Uterus (tissue), 4 donors: ENCODE results near the gene MYO9B. TPM values are rescaled to one million over a fixed set of nuclear protein-coding genes. Genes with fewer than 3 reads are reported as not detected.

Experiments
- DNase-seq, 2 donors: peaks; one replicate each; pipeline ENCODE4 v3.0.0-alpha.2; 2019 to 2020
- H3K27ac ChIP-seq, 2 donors: fragments of 200-600 bp; sonication (generic); 1 replicate in 1 of 2; 2 replicates in 1 of 2; pipeline ENCODE4 v1.5.1; 2016 to 2018
- H3K27me3 ChIP-seq, 2 donors: fragments of 200-600 bp; sonication (generic); one replicate each; pipeline ENCODE4 v1.5.1; 2018 to 2019; ENCODE audit warnings: control low read depth in 1 of 2
- H3K36me3 ChIP-seq, 2 donors: fragments of 200-600 bp; sonication (generic); one replicate each; pipeline ENCODE4 v1.5.1; 2019; ENCODE audit warnings: control low read depth in 1 of 2
- H3K4me1 ChIP-seq, 2 donors: fragments of 200-600 bp; sonication (generic); one replicate each; pipeline ENCODE4 v1.5.1; 2018 to 2019; ENCODE audit warnings: control low read depth in 1 of 2
- H3K4me3 ChIP-seq, 2 donors: fragments of 200-600 bp; sonication (generic); 1 replicate in 1 of 2; 2 replicates in 1 of 2; pipeline ENCODE4 v1.5.1; 2018 to 2019; ENCODE audit warnings: mild to moderate bottlenecking in 1 of 2
- H3K9me3 ChIP-seq, 2 donors: fragments of 200-600 bp; sonication (generic); one replicate each; pipeline ENCODE4 v1.5.1; 2019; ENCODE audit warnings: control low read depth in 1 of 2
- POLR2A ChIP-seq, 2 donors: fragments of 450-650 bp; IDR thresholded peaks; one replicate each; pipeline ENCODE4 v1.6.1; 2016; ENCODE audit warnings: antibody characterized with exemption in 2 of 2, mild to moderate bottlenecking in 1 of 2, moderate library complexity in 1 of 2
- intact Hi-C: fragments of 100-400 bp; cut with DNase I; formaldehyde crosslinking; loops from one replicate; pipeline ENCODE4 v1.15.1; 2023; ENCODE audit warnings: low total_unique reads
- total RNA-seq, 4 donors: library from RNA; depleted of rRNA in 3 of 4; stranded (reverse); fragments of >200 nt in 3 of 4; gene quantifications; one replicate each; pipeline versions ENCODE4 v1.1.0 to v1.2.4, GENCODE V29; 2014 to 2023
- TF ChIP-seq, protein P1 (sequence below), 4 experiments: fragments of 200-600 bp in 2 of 4; fragments of 450-650 bp in 2 of 4; sonication (generic) in 2 of 4; IDR thresholded peaks; one replicate each; pipeline ENCODE4 v1.5.1; 2016 to 2019; ENCODE audit warnings: antibody characterized with exemption in 4 of 4, mild to moderate bottlenecking in 2 of 4, moderate library complexity in 1 of 4
- donor health status: DM: yes; HTN: yes; CAD: no.

MYO9B gene
- total RNA-seq, 4 donors from 2014 or later: 17.6 to 117 (median 54.1) TPM

DNA sequence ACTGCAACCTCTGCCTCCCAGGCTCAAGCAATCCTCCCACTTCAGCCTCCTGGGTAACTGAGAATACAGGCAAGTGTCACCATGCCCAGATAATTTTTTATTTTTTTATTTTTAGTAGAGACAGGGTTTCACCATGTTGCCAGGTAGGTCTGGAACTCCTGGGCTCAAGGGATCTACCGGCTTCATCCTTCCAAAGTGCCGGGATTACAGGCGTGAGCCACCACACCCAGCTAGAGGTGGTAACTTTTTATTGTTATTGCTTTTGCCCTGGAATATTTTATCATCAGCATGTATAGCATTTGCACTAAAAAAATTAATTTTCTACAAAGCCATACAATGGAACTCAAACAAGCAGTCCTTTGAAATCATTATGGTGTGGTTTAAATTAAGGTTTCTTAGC lies 14.4 kb upstream of the MYO9B start:
- Histone ChIP-seq H3K36me3 (no peaks in the 10 kb centered on the region), H3K4me3 (no peak overlapping the region), H3K27me3 (no peaks in the 10 kb centered on the region), H3K27ac (no peak overlapping the region), H3K9me3 (peaks cover 0 to 15% of the 10 kb centered on the region in 2 donors), H3K4me1 (no peaks in the 10 kb centered on the region)
- intact Hi-C loops: loop anchor here (10.0 kb wide), 1 partner anchor 104 kb away; no protein-coding TSS in a partner anchor
- no peak for TF ChIP-seq POLR2A (IDR thresholded peaks at IDR 0.05)
- TF ChIP-seq, protein P1, sequence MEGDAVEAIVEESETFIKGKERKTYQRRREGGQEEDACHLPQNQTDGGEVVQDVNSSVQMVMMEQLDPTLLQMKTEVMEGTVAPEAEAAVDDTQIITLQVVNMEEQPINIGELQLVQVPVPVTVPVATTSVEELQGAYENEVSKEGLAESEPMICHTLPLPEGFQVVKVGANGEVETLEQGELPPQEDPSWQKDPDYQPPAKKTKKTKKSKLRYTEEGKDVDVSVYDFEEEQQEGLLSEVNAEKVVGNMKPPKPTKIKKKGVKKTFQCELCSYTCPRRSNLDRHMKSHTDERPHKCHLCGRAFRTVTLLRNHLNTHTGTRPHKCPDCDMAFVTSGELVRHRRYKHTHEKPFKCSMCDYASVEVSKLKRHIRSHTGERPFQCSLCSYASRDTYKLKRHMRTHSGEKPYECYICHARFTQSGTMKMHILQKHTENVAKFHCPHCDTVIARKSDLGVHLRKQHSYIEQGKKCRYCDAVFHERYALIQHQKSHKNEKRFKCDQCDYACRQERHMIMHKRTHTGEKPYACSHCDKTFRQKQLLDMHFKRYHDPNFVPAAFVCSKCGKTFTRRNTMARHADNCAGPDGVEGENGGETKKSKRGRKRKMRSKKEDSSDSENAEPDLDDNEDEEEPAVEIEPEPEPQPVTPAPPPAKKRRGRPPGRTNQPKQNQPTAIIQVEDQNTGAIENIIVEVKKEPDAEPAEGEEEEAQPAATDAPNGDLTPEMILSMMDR (IDR thresholded peaks at IDR 0.05): no peak
- no peak for DNase-seq

DNA sequence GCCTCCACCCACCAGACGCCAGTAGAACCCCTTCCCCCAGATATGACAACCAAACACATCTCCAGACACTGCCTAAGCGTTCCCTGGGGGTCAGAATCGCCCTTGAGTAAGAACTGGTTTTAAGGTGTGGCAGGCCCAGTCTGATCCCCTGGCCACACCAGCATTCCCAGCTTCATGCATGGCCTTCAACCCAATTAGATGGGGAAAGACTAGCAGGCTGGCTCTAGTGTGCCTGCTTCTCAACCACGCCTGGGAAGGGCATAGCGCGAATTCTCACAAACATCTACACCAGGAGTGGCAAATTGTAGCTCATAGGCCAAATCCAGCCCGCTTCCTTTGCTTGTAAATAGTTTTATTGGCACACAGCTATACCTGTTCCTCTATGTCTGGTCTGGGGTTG lies 13.9 kb upstream of the MYO9B start:
- no peak for DNase-seq
- no peaks in the 10 kb centered on the region for H3K27me3 ChIP-seq
- no peaks in the 10 kb centered on the region for H3K4me1 ChIP-seq
- H3K36me3 ChIP-seq: no peaks in the 10 kb centered on the region
- peaks cover 0 to 15% of the 10 kb centered on the region in 2 donors for H3K9me3 ChIP-seq
- H3K27ac ChIP-seq: no peak overlapping the region
- no peak overlapping the region for H3K4me3 ChIP-seq
- no peak for TF ChIP-seq POLR2A (IDR thresholded peaks at IDR 0.05)
- TF ChIP-seq, protein P1 (IDR thresholded peaks at IDR 0.05): no peak
- intact Hi-C loops: loop anchor here (10.0 kb wide), 1 partner anchor 103 kb away; no protein-coding TSS in a partner anchor

DNA sequence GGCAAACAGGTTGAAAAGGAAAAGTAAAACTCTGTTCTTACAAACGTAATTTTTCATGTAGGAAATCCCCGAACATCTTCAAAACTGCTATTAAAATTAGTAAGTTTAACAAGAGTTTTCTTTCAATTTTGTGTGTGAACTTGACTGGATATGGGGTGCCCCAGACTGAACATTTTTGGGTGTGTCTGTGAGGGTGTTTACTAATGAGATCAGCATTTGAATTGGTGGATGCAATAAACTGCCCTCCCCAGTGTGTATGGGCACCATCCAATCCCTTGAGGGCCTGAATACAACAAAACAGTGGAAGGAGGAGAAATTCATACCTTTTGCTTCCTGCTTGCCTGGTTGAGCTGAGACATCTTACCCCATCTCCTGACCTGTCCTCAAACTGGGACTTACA lies 12.1 kb upstream of the MYO9B start:
- Histone ChIP-seq H3K4me3 (no peak overlapping the region), H3K9me3 (peaks cover 0 to 9% of the 10 kb centered on the region in 2 donors), H3K27ac (no peak overlapping the region), H3K27me3 (no peaks in the 10 kb centered on the region), H3K36me3 (no peaks in the 10 kb centered on the region), H3K4me1 (no peaks in the 10 kb centered on the region)
- intact Hi-C loops: loop anchor here (10.0 kb wide), 1 partner anchor 101 kb away; no protein-coding TSS in a partner anchor
- DNase-seq: no peak
- TF ChIP-seq, protein P1 (IDR thresholded peaks at IDR 0.05): no peak
- no peak for TF ChIP-seq POLR2A (IDR thresholded peaks at IDR 0.05)

DNA sequence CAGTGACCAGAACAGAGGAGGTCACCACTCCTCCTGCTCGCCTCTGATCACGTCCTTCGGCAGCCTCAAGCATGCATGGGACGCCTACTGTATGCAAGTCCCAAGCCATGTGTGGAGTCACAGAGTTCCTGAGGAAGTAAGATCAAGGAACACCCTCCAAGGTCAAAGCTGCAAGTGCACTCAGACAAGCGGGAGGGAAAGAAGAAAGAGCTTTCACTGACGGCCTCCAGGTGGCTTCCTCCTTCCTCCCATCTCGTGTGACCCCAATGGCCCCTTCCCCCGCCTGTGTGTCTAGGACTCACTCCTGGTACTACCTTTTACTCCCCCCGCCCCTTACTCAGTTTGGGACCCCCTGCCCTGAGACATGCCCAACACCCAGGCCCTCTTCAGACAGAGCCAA lies 6.4 kb upstream of the MYO9B start:
- H3K4me1 ChIP-seq: peaks cover 3 to 5% of the 10 kb centered on the region in 2 donors
- intact Hi-C loops: loop anchor here (10.0 kb wide), 1 partner anchor 96 kb away; no protein-coding TSS in a partner anchor

DNA sequence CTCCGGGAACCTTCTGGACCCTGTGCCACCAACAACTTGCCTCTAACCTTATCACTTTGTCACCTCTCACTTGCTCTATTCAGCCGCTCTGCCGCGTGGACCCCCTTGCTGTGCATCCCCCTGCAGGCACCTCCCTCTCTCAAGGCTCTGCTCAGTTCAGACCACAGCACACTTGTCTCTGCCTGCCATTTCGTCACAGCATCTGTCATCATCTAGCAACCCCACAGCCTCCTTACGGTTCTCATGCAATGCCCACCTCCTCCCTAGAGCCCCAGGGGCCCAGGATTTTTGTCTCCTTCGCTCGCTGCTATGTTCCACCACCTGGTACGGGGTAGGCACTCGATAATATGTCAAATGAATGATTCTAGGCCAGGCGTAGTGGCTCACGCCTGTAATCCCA lies 5.2 kb upstream of the MYO9B start:
- Histone ChIP-seq H3K27me3 (no peaks in the 10 kb centered on the region), H3K4me3 (no peak overlapping the region), H3K4me1 (peaks cover 5 to 8% of the 10 kb centered on the region in 2 donors), H3K27ac (no peak overlapping the region), H3K36me3 (no peaks in the 10 kb centered on the region), H3K9me3 (no peaks in the 10 kb centered on the region)
- DNase-seq: no peak
- TF ChIP-seq POLR2A (IDR thresholded peaks at IDR 0.05): no peak
- TF ChIP-seq, protein P1 (IDR thresholded peaks at IDR 0.05): no peak
- intact Hi-C loops: loop anchor here (10.0 kb wide), 2 partner anchors 64 to 204 kb away; no protein-coding TSS in a partner anchor

More for the DNA sequence above, 6.4 kb upstream of the MYO9B start:
- H3K27ac ChIP-seq: no peak overlapping the region
- TF ChIP-seq POLR2A (IDR thresholded peaks at IDR 0.05): no peak
- TF ChIP-seq, protein P1 (IDR thresholded peaks at IDR 0.05): no peak
- no peak overlapping the region for H3K4me3 ChIP-seq
- no peak for DNase-seq
- H3K36me3 ChIP-seq: no peaks in the 10 kb centered on the region
- no peaks in the 10 kb centered on the region for H3K27me3 ChIP-seq
- H3K9me3 ChIP-seq: no peaks in the 10 kb centered on the region
